Endothelial cell of umbilical vein (primary cell): Measurements from ENCODE around the gene MAN2B1. TPM values are rescaled to one million over a fixed set of nuclear protein-coding genes. Genes with fewer than 3 reads are reported as not detected.

Source experiments
- BruUV-seq: library from RNA; stranded (reverse); fragments of 400-500 nt; replicated peaks from 2 replicates; lab custom pipeline; 2021; lab: Mats Ljungman, UMichigan
- CTCF ChIA-PET: fragments of 300-600, 350-600 bp; sonication (Branson Sonifier 250); formaldehyde crosslinking; loops from one replicate; lab custom pipeline; 2021; ENCODE audit warnings: antibody characterized with exemption, inconsistent platforms; lab: Charles Lee
- POLR2A ChIA-PET: fragments of 300-600, 350-600 bp; sonication (Branson Sonifier 250); formaldehyde crosslinking; loops from one replicate; lab custom pipeline; 2021; ENCODE audit warnings: antibody characterized with exemption, inconsistent platforms; lab: Charles Lee
- DNase-seq: peaks from one replicate; pipeline ENCODE4 v3.0.0-alpha.2; 2011; ENCODE audit warnings: low read depth, low spot score
- FAIRE-seq: peaks from 2 replicates; lab custom pipeline; 2011; peaks lifted over from hg19 to GRCh38; lab: Jason Lieb, UNC
- H2AFZ ChIP-seq: 2 replicates; pipeline ENCODE4 v1.6.0; 2012; ENCODE audit warnings: low read depth, low read length, control low read depth, inconsistent platforms
- H3K27ac ChIP-seq: 2 replicates; pipeline ENCODE4 v1.5.1; 2011; ENCODE audit warnings: low read depth, mild to moderate bottlenecking, control low read depth, low read length, moderate library complexity; ENCODE audit not compliant: insufficient read depth
- H3K27me3 ChIP-seq, 2 experiments: 2 replicates each; pipeline versions ENCODE4 v1.6.0 to v1.6.1; 2011; ENCODE audit warnings: low read length in 2 of 2, mixed read lengths in 1 of 2; ENCODE audit not compliant: control insufficient read depth in 2 of 2, insufficient read depth in 2 of 2
- H3K36me3 ChIP-seq, 2 experiments: 2 replicates in 1 of 2; 3 replicates in 1 of 2; pipeline ENCODE4 v1.5.1; 2011; ENCODE audit warnings: low read length in 2 of 2, mild to moderate bottlenecking in 1 of 2, moderate library complexity in 1 of 2; ENCODE audit not compliant: control insufficient read depth in 2 of 2, insufficient read depth in 2 of 2; ENCODE audit errors: extremely low read depth in 1 of 2
- H3K4me1 ChIP-seq: 3 replicates; pipeline ENCODE4 v1.5.1; 2011; ENCODE audit warnings: mild to moderate bottlenecking, low read length; ENCODE audit not compliant: control insufficient read depth, insufficient read depth; ENCODE audit errors: extremely low read depth
- H3K4me2 ChIP-seq: 2 replicates; pipeline ENCODE4 v1.6.1; 2011; ENCODE audit warnings: low read length, control low read depth, mixed read lengths; ENCODE audit not compliant: insufficient read depth
- H3K4me3 ChIP-seq, 3 experiments: fragments of 200-600 bp in 1 of 3; sonication (generic), shearing (Covaris generic) in 1 of 3; replicated peaks in 1 of 3; 2 replicates each; pipeline ENCODE4 v1.5.1; 2011 to 2016; ENCODE audit warnings: control low read depth in 3 of 3, low read length in 3 of 3, mild to moderate bottlenecking in 2 of 3, inconsistent platforms in 1 of 3, low read depth in 1 of 3, moderate library complexity in 1 of 3; ENCODE audit not compliant: insufficient read depth in 1 of 3
- H3K79me2 ChIP-seq: 2 replicates; pipeline ENCODE4 v1.6.0; 2012; ENCODE audit warnings: low read length, inconsistent platforms; ENCODE audit not compliant: control insufficient read depth, insufficient read depth
- H3K9ac ChIP-seq: replicated peaks from 2 replicates; pipeline ENCODE3; 2011; ENCODE audit warnings: low read length, control low read depth; ENCODE audit not compliant: insufficient read depth; ENCODE audit errors: extremely low read depth
- H3K9me1 ChIP-seq: replicated peaks from 3 replicates; pipeline ENCODE4 v1.6.0; 2011; ENCODE audit warnings: mild to moderate bottlenecking, low read length; ENCODE audit not compliant: control insufficient read depth, insufficient read depth; ENCODE audit errors: extremely low read depth
- H3K9me3 ChIP-seq: replicated peaks from 2 replicates; pipeline ENCODE4 v1.5.1; 2012; ENCODE audit warnings: low read length, inconsistent platforms; ENCODE audit not compliant: control insufficient read depth, insufficient read depth
- H4K20me1 ChIP-seq: replicated peaks from 2 replicates; pipeline ENCODE3; 2011; ENCODE audit warnings: mild to moderate bottlenecking, low read length; ENCODE audit not compliant: control insufficient read depth, insufficient read depth; ENCODE audit errors: extremely low read depth
- FOS ChIP-seq: IDR thresholded peaks from 2 replicates; pipeline ENCODE4 v1.6.1; 2011; ENCODE audit warnings: mild to moderate bottlenecking, low read length, moderate library complexity, borderline replicate concordance; ENCODE audit not compliant: insufficient read depth
- GATA2 ChIP-seq: IDR thresholded peaks from 2 replicates; pipeline ENCODE4 v1.7.0; 2011; ENCODE audit warnings: low read depth, mild to moderate bottlenecking, moderate library complexity, mixed read lengths, low read length; ENCODE audit not compliant: insufficient read length, insufficient read depth
- JUN ChIP-seq: IDR thresholded peaks from 2 replicates; pipeline ENCODE4 v1.6.1; 2011; ENCODE audit warnings: borderline replicate concordance, low read depth; ENCODE audit not compliant: insufficient read length, insufficient read depth
- MYC ChIP-seq: IDR thresholded peaks from one replicate; pipeline ENCODE4 v1.6.1; 2011; ENCODE audit warnings: mild to moderate bottlenecking, low read depth, low read length
- POLR2A ChIP-seq: IDR thresholded peaks from 2 replicates; pipeline ENCODE4 v1.6.1; 2012; ENCODE audit warnings: low read depth, mild to moderate bottlenecking, control low read depth, low read length
- POLR2AphosphoS5 ChIP-seq: IDR thresholded peaks from 2 replicates; pipeline ENCODE4 v1.6.1; 2012; ENCODE audit warnings: low read depth, mild to moderate bottlenecking, control low read depth, low read length, moderate library complexity; ENCODE audit not compliant: insufficient read depth
- dilution Hi-C: fragments of 300-500 bp; cut with MboI; formaldehyde crosslinking; loops from one replicate; pipeline ENCODE4 v1.15.0; 2019; ENCODE audit warnings: low sequenced_read_pairs; ENCODE audit not compliant: extremely low pct_ligation_motif_present
- intact Hi-C: fragments of 100-400 bp; cut with micrococcal nuclease; formaldehyde crosslinking; loops from one replicate; pipeline ENCODE4 v1.10.0; 2022
- polyA plus RNA-seq, 4 experiments: library from polyadenylated mRNA; depleted of rRNA in 3 of 4; stranded (reverse) in 3 of 4; unstranded in 1 of 4; fragments of >200 nt; gene quantifications; 2 replicates each; pipeline versions ENCODE4 v1.2.1 to v1.2.3, GENCODE V29; 2011 to 2012; ENCODE audit warnings: missing spikeins in 1 of 4
- total RNA-seq: library from RNA; stranded (reverse); gene quantifications from 2 replicates; pipeline ENCODE4 v1.2.3, GENCODE V29; 2021
- TF ChIP-seq, protein P1 (sequence below), 2 donors: IDR thresholded peaks; 1 replicate in 1 of 2; 2 replicates in 1 of 2; pipeline ENCODE4 v1.5.1; 2011; ENCODE audit warnings: low read length in 2 of 2, mild to moderate bottlenecking in 2 of 2, moderate library complexity in 2 of 2, control low read depth in 1 of 2, inconsistent platforms in 1 of 2, low read depth in 1 of 2; ENCODE audit not compliant: insufficient read depth in 1 of 2; ENCODE audit errors: extremely low read depth in 1 of 2

MAN2B1 gene
- total and polyA plus RNA-seq, 2 donors (not counting 3 experiments of a cell fraction or from before 2014, with no cell fraction given): 64.4 to 76.8 TPM

DNA sequence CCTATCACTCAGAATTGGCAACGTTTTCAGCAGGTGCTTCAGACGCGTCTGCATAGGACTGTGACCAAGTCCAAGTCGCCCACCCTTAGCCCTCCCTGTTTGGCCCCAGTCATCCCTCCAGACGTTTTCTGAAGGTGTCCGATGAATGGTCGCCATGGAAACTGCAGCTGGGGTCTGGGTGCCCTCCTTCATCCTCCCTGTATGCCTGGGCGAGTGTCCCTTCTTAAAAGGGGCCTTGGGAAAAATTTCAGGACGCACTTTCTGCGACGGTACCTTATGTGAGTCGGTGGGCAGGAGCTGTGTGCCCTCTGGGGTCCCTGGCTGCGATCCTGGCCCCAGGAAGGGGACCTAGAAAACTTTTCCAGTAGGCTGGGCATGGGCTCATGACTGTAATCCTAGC lies 25.1 kb downstream of the MAN2B1 start:
- ChIA-PET CTCF (interaction anchor here (1.0 kb wide), 1 partner anchor 30 kb away, joined by 4 read pairs; no protein-coding TSS in a partner anchor), POLR2A (no interaction called here)
- Histone ChIP-seq H3K9me1 (no peaks in the 10 kb centered on the region), H3K4me3 (no peak overlapping the region), H3K27me3 (no peaks in the 10 kb centered on the region), H2AFZ (no peak overlapping the region), H3K9ac (no peak overlapping the region), H3K9me3 (no peaks in the 10 kb centered on the region), H3K4me1 (no peaks in the 10 kb centered on the region), H3K36me3 (no peaks in the 10 kb centered on the region), H3K27ac (no peak overlapping the region), H3K79me2 (no peaks in the 10 kb centered on the region), H3K4me2 (no peak overlapping the region), H4K20me1 (no peaks in the 10 kb centered on the region)
- TF ChIP-seq POLR2AphosphoS5 (no peak), POLR2A (no peak), MYC (no peak), GATA2 (no peak), JUN (no peak), FOS (no peak)
- TF ChIP-seq, protein P1, sequence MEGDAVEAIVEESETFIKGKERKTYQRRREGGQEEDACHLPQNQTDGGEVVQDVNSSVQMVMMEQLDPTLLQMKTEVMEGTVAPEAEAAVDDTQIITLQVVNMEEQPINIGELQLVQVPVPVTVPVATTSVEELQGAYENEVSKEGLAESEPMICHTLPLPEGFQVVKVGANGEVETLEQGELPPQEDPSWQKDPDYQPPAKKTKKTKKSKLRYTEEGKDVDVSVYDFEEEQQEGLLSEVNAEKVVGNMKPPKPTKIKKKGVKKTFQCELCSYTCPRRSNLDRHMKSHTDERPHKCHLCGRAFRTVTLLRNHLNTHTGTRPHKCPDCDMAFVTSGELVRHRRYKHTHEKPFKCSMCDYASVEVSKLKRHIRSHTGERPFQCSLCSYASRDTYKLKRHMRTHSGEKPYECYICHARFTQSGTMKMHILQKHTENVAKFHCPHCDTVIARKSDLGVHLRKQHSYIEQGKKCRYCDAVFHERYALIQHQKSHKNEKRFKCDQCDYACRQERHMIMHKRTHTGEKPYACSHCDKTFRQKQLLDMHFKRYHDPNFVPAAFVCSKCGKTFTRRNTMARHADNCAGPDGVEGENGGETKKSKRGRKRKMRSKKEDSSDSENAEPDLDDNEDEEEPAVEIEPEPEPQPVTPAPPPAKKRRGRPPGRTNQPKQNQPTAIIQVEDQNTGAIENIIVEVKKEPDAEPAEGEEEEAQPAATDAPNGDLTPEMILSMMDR (IDR thresholded peaks at IDR 0.05; ENCODE audit: extremely low read depth in 1 of 2, insufficient read depth in 1 of 2, low read depth in 1 of 2, low read length in 2 of 2): no peak
- DNase-seq (no peak), FAIRE-seq (no peak)
- dilution Hi-C loops: no loop called here
- intact Hi-C loops: loop anchor here (2.0 kb wide), 1 partner anchor 25 kb away; the partner anchor contains the start of genes MAN2B1 and WDR83
- BruUV-seq: no TSS peak
